ENCODE measurements around the gene LAMA2.

DNA sequence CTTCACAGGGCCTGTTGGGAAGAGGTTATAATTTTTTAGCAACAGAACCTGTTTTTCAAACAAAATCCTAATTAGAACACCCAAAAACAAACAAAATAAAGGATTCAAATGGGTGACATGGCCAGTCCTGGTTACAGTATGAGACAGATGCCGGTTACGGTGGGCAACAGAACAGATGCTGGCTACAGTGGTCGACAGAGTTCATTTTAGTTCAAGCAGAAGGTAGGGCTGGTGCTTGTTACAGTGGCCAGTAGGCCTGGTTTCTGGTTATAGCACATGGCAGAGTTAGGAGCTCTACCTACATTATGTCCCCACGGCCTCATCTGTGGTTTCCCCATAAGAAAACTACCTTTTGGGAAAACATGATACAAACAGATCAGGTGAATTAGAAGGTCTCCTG lies 327.7 kb downstream of the LAMA2 start:
- TF ChIP-seq, protein P1, sequence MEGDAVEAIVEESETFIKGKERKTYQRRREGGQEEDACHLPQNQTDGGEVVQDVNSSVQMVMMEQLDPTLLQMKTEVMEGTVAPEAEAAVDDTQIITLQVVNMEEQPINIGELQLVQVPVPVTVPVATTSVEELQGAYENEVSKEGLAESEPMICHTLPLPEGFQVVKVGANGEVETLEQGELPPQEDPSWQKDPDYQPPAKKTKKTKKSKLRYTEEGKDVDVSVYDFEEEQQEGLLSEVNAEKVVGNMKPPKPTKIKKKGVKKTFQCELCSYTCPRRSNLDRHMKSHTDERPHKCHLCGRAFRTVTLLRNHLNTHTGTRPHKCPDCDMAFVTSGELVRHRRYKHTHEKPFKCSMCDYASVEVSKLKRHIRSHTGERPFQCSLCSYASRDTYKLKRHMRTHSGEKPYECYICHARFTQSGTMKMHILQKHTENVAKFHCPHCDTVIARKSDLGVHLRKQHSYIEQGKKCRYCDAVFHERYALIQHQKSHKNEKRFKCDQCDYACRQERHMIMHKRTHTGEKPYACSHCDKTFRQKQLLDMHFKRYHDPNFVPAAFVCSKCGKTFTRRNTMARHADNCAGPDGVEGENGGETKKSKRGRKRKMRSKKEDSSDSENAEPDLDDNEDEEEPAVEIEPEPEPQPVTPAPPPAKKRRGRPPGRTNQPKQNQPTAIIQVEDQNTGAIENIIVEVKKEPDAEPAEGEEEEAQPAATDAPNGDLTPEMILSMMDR (IDR thresholded peaks at IDR 0.05): no peak
- no peak for TF ChIP-seq POLR2A (IDR thresholded peaks at IDR 0.05)
